GM18526 (cell line): ENCODE measurements around the gene COL4A2.

Source experiments
- POLR2A ChIP-seq: IDR thresholded peaks from 3 replicates; pipeline ENCODE4 v1.6.1; 2011; ENCODE audit not compliant: insufficient read length; ENCODE audit errors: extremely low read depth

Gene COL4A2

GRCh38 chr13:110345701-110346100 is 38.6 kb downstream of the COL4A2 start:
- TF ChIP-seq POLR2A = no peak

- TF ChIP-seq POLR2A = no peak
Observed at GRCh38 chr13:110346661-110347067, 39.6 kb downstream of the COL4A2 start.

- TF ChIP-seq POLR2A = no peak
Observed at GRCh38 chr13:110347088-110347487, 40.0 kb downstream of the COL4A2 start.

GRCh38 chr13:110347535-110348308 is 40.6 kb downstream of the COL4A2 start:
- no peak for TF ChIP-seq POLR2A

- TF ChIP-seq POLR2A = no peak
Observed at GRCh38 chr13:110348309-110349105, 41.4 kb downstream of the COL4A2 start.

- no peak for TF ChIP-seq POLR2A
Observed at GRCh38 chr13:110349239-110349638, 42.2 kb downstream of the COL4A2 start.

- no peak for TF ChIP-seq POLR2A
Observed at GRCh38 chr13:110350049-110350448, 43.0 kb downstream of the COL4A2 start.

- TF ChIP-seq POLR2A = no peak
Observed at GRCh38 chr13:110350509-110350908, 43.4 kb downstream of the COL4A2 start.

- TF ChIP-seq POLR2A = no peak
Observed at GRCh38 chr13:110351636-110352420, 44.7 kb downstream of the COL4A2 start.

- TF ChIP-seq POLR2A = no peak
Observed at GRCh38 chr13:110352735-110353134, 45.7 kb downstream of the COL4A2 start.

- TF ChIP-seq POLR2A = no peak
Observed at GRCh38 chr13:110353339-110353977, 46.4 kb downstream of the COL4A2 start.

GRCh38 chr13:110354123-110354627 is 47.1 kb downstream of the COL4A2 start:
- TF ChIP-seq POLR2A = no peak

GRCh38 chr13:110354715-110355473 is 47.8 kb downstream of the COL4A2 start:
- no peak for TF ChIP-seq POLR2A

GRCh38 chr13:110356362-110356761 is 49.3 kb downstream of the COL4A2 start:
- no peak for TF ChIP-seq POLR2A
